HepG2 (cell line): ENCODE results near the gene AP4M1. TPM values are rescaled to one million over a fixed set of nuclear protein-coding genes. Genes with fewer than 3 reads are reported as not detected.

ENCODE experiments used
- AKNA ChIP-seq: sonication (generic); formaldehyde crosslinking; IDR thresholded peaks from 2 replicates; pipeline ENCODE4 v1.4.0; 2020; ENCODE audit warnings: missing genetic modification reagents, borderline replicate concordance
- ARID3A ChIP-seq: IDR thresholded peaks from 2 replicates; pipeline ENCODE4 v1.6.1; 2012; ENCODE audit warnings: low read depth, low read length, improper control_type of control experiment
- ATF3 ChIP-seq: sonication (generic); formaldehyde crosslinking; IDR thresholded peaks from 2 replicates; pipeline ENCODE4 v1.4.0; 2020; ENCODE audit warnings: missing genetic modification reagents
- CTCF ChIP-seq: sonication (generic); formaldehyde crosslinking; IDR thresholded peaks from 2 replicates; pipeline ENCODE4 v1.5.0; 2020; ENCODE audit warnings: mild to moderate bottlenecking, missing genetic modification reagents, moderate library complexity
- GATAD2A ChIP-seq: IDR thresholded peaks from 2 replicates; pipeline ENCODE4 v1.6.1; 2016
- HCFC1 ChIP-seq: fragments of 150-350 bp; IDR thresholded peaks from 2 replicates; pipeline ENCODE4 v1.6.1; 2014; ENCODE audit warnings: low read depth, low read length
- KDM3A ChIP-seq: IDR thresholded peaks from 2 replicates; pipeline ENCODE4 v1.6.1; 2018; ENCODE audit warnings: low read depth, missing compliant biosample characterization
- MAFG ChIP-seq: sonication (generic); formaldehyde crosslinking; IDR thresholded peaks from 2 replicates; pipeline ENCODE4 v1.5.1; 2020; ENCODE audit warnings: mild to moderate bottlenecking, missing genetic modification reagents
- MXD3 ChIP-seq: IDR thresholded peaks from 2 replicates; pipeline ENCODE4 v1.6.1; 2016; ENCODE audit warnings: mild to moderate bottlenecking, missing biosample characterization, missing genetic modification reagents
- NFIB ChIP-seq: sonication (generic); formaldehyde crosslinking; IDR thresholded peaks from 2 replicates; pipeline ENCODE4 v1.9.0; 2021; ENCODE audit warnings: missing genetic modification reagents, mild to moderate bottlenecking, borderline replicate concordance
- PHF8 ChIP-seq: sonication (generic); formaldehyde crosslinking; IDR thresholded peaks from 2 replicates; pipeline ENCODE4 v1.5.0; 2020; ENCODE audit warnings: missing genetic modification reagents
- SP4 ChIP-seq: sonication (generic); formaldehyde crosslinking; IDR thresholded peaks from 2 replicates; pipeline ENCODE4 v1.8.1; 2023; ENCODE audit warnings: mild to moderate bottlenecking, missing genetic modification reagents
- ZNF17 ChIP-seq: sonication (generic); formaldehyde crosslinking; IDR thresholded peaks from 2 replicates; pipeline ENCODE4 v1.5.0; 2020; ENCODE audit warnings: mild to moderate bottlenecking, missing genetic modification reagents
- ZNF18 ChIP-seq: sonication (generic); formaldehyde crosslinking; IDR thresholded peaks from 2 replicates; pipeline ENCODE4 v1.8.0; 2022; ENCODE audit warnings: mild to moderate bottlenecking, missing genetic modification reagents; ENCODE audit not compliant: insufficient replicate concordance
- ZNF24 ChIP-seq: fragments of 450-650 bp; IDR thresholded peaks from 2 replicates; pipeline ENCODE4 v1.6.1; 2017; ENCODE audit warnings: antibody characterized with exemption, mild to moderate bottlenecking
- ZNF430 ChIP-seq: sonication (generic); formaldehyde crosslinking; IDR thresholded peaks from 2 replicates; pipeline ENCODE4 v1.9.0; 2021; ENCODE audit warnings: mild to moderate bottlenecking, missing genetic modification reagents
- ZNF550 ChIP-seq: sonication (generic); formaldehyde crosslinking; IDR thresholded peaks from 2 replicates; pipeline ENCODE4 v1.4.0; 2020; ENCODE audit warnings: mild to moderate bottlenecking, missing genetic modification reagents, borderline replicate concordance
- ZNF816 ChIP-seq: sonication (generic); formaldehyde crosslinking; IDR thresholded peaks from 2 replicates; pipeline ENCODE4 v1.8.0; 2022; ENCODE audit warnings: missing genetic modification reagents, mild to moderate bottlenecking, borderline replicate concordance
- ZSCAN25 ChIP-seq: sonication (generic); formaldehyde crosslinking; IDR thresholded peaks from 2 replicates; pipeline ENCODE4 v1.8.0; 2022; ENCODE audit warnings: mild to moderate bottlenecking, missing genetic modification reagents
- polyA plus RNA-seq, 8 experiments: library from polyadenylated mRNA; depleted of rRNA in 3 of 8; stranded (reverse) in 7 of 8; unstranded in 1 of 8; fragments of >200 nt; fragmentation: Illumina TruSeq in 4 of 8; extraction: Trizol in 4 of 8; gene quantifications; 2 replicates each; pipeline versions ENCODE4 v1.2.1 to v1.2.3, GENCODE V29; 2011 to 2016; ENCODE audit warnings: low read depth in 4 of 8, missing spikeins in 1 of 8, mixed read lengths in 1 of 8; ENCODE audit not compliant: insufficient read depth in 1 of 8
- total RNA-seq, 5 experiments: library from RNA; depleted of rRNA; stranded (reverse); fragments of >200 nt; fragmentation: Illumina TruSeq; extraction: Trizol; gene quantifications; 2 replicates each; pipeline ENCODE4 v1.2.3, GENCODE V29; 2016; ENCODE audit warnings: low read depth in 1 of 5

AP4M1 gene
- total and polyA plus RNA-seq, 2 of the 13 experiments (the other 11 are each of a cell fraction or from before 2014, with no cell fraction given), result 6.3 to 9.7 TPM

- TF ChIP-seq ZNF18 (CRISPR knock-in tag) (peak; percentile 16), ZNF550 (CRISPR knock-in tag) (no peak), ZNF430 (0 out of 2 replicates have a peak, but pooled peaks have one; percentile 17), ARID3A (no peak), ZNF816 (CRISPR knock-in tag) (no peak), ZNF24 (no peak), NFIB (CRISPR knock-in tag) (no peak), KDM3A (CRISPR knock-in tag) (no peak), MXD3 (CRISPR knock-in tag) (no peak), PHF8 (no peak), MAFG (CRISPR knock-in tag) (no peak), ZSCAN25 (no peak), HCFC1 (peak; percentile 65), ZNF17 (no peak), SP4 (CRISPR knock-in tag) (no peak), AKNA (CRISPR knock-in tag) (no peak), GATAD2A (CRISPR knock-in tag) (no peak), ATF3 (CRISPR knock-in tag) (no peak), CTCF (CRISPR knock-in tag) (no peak)
Observed at GRCh38 chr7:100119970-100120732, 18.7 kb downstream of the AP4M1 start (continued).
